OCI-LY1 (cell line): ENCODE measurements around the gene F2.

Experiments used
- H2AFZ ChIP-seq: fragments of 200-600 bp; sonication (generic), shearing (Covaris generic); 2 replicates; pipeline ENCODE4 v1.6.0; 2014; ENCODE audit warnings: antibody characterized with exemption, mild to moderate bottlenecking, low read length
- H3F3A ChIP-seq: fragments of 200-600 bp; sonication (generic), shearing (Covaris generic); 2 replicates; pipeline ENCODE4 v1.6.0; 2014; ENCODE audit warnings: mild to moderate bottlenecking, antibody characterized with exemption, low read length, moderate library complexity; ENCODE audit not compliant: insufficient read depth
- H3K27ac ChIP-seq: fragments of 200-600 bp; sonication (generic); 2 replicates; pipeline ENCODE4 v1.5.1; 2014; ENCODE audit warnings: low read length, mixed run types, mild to moderate bottlenecking, low read depth; ENCODE audit not compliant: poor library complexity, severe bottlenecking
- H3K27me3 ChIP-seq: fragments of 200-600 bp; sonication (generic); 2 replicates; pipeline ENCODE4 v1.6.0; 2014; ENCODE audit warnings: antibody characterized with exemption, mild to moderate bottlenecking, low read length, moderate library complexity; ENCODE audit not compliant: insufficient read depth
- H3K36me3 ChIP-seq: fragments of 200-600 bp; sonication (generic); 2 replicates; pipeline ENCODE4 v1.6.1; 2014; ENCODE audit warnings: mild to moderate bottlenecking, antibody characterized with exemption, low read length, moderate library complexity, mixed read lengths; ENCODE audit not compliant: insufficient read depth
- H3K4me1 ChIP-seq: fragments of 200-600 bp; sonication (generic); 2 replicates; pipeline ENCODE4 v1.5.1; 2014; ENCODE audit warnings: mild to moderate bottlenecking, low read length, moderate library complexity; ENCODE audit not compliant: insufficient read depth, severe bottlenecking
- H3K4me2 ChIP-seq: fragments of 200-600 bp; sonication (generic), shearing (Covaris generic); 2 replicates; pipeline ENCODE4 v1.6.1; 2014; ENCODE audit warnings: low read length
- H3K4me3 ChIP-seq: fragments of 200-600 bp; sonication (generic); 2 replicates; pipeline ENCODE4 v1.5.1; 2014; ENCODE audit warnings: low read length, low read depth, mild to moderate bottlenecking, mixed read lengths; ENCODE audit not compliant: poor library complexity, severe bottlenecking
- H3K79me2 ChIP-seq: fragments of 200-600 bp; shearing (Covaris generic); 2 replicates; pipeline ENCODE4 v1.6.1; 2016; ENCODE audit warnings: mixed run types, low read length, mixed read lengths; ENCODE audit not compliant: insufficient read depth
- H3K9ac ChIP-seq: fragments of 200-600 bp; sonication (generic), shearing (Covaris generic); 2 replicates; pipeline ENCODE4 v1.6.1; 2014; ENCODE audit warnings: mild to moderate bottlenecking, low read length, mixed read lengths
- H3K9me2 ChIP-seq: fragments of 200-600 bp; sonication (generic), shearing (Covaris generic); 2 replicates; pipeline ENCODE4 v1.6.1; 2014; ENCODE audit warnings: low read depth, mild to moderate bottlenecking, low read length, mixed read lengths
- H3K9me3 ChIP-seq: fragments of 200-600 bp; shearing (Covaris generic); 2 replicates; pipeline ENCODE4 v1.6.1; 2014; ENCODE audit warnings: low read length, mixed read lengths
- H4K20me1 ChIP-seq: fragments of 200-600 bp; sonication (generic), shearing (Covaris generic); 2 replicates; pipeline ENCODE4 v1.6.0; 2016; ENCODE audit warnings: mild to moderate bottlenecking, low read length; ENCODE audit not compliant: insufficient read depth
- EZH2 ChIP-seq: fragments of 200-600 bp; sonication (generic), shearing (Covaris generic); IDR thresholded peaks from 2 replicates; pipeline ENCODE4 v1.8.0; 2017; ENCODE audit warnings: borderline replicate concordance, mixed run types, mild to moderate bottlenecking, antibody characterized with exemption, low read length, moderate library complexity, mixed read lengths
- TF ChIP-seq, protein P1 (sequence below): fragments of 200-600 bp; sonication (generic), shearing (Covaris generic); IDR thresholded peaks from 2 replicates; pipeline ENCODE4 v1.5.1; 2017; ENCODE audit warnings: mild to moderate bottlenecking, antibody characterized with exemption, low read length, moderate library complexity, mixed read lengths

F2 gene

GRCh38 chr11:46693597-46694012 is 25.4 kb upstream of the F2 start:
- Histone ChIP-seq H3K9ac (no peak overlapping the region), H3K4me2 (no peak overlapping the region), H3K27ac (no peak overlapping the region), H3F3A (no peaks in the 10 kb centered on the region), H3K9me2 (no peaks in the 10 kb centered on the region), H2AFZ (no peak overlapping the region), H3K36me3 (peaks cover 38% of the 10 kb centered on the region), H4K20me1 (no peaks in the 10 kb centered on the region), H3K9me3 (no peaks in the 10 kb centered on the region), H3K4me1 (no peaks in the 10 kb centered on the region), H3K27me3 (no peaks in the 10 kb centered on the region), H3K4me3 (no peak overlapping the region), H3K79me2 (no peaks in the 10 kb centered on the region)
- TF ChIP-seq EZH2: no peak
- TF ChIP-seq, protein P1, sequence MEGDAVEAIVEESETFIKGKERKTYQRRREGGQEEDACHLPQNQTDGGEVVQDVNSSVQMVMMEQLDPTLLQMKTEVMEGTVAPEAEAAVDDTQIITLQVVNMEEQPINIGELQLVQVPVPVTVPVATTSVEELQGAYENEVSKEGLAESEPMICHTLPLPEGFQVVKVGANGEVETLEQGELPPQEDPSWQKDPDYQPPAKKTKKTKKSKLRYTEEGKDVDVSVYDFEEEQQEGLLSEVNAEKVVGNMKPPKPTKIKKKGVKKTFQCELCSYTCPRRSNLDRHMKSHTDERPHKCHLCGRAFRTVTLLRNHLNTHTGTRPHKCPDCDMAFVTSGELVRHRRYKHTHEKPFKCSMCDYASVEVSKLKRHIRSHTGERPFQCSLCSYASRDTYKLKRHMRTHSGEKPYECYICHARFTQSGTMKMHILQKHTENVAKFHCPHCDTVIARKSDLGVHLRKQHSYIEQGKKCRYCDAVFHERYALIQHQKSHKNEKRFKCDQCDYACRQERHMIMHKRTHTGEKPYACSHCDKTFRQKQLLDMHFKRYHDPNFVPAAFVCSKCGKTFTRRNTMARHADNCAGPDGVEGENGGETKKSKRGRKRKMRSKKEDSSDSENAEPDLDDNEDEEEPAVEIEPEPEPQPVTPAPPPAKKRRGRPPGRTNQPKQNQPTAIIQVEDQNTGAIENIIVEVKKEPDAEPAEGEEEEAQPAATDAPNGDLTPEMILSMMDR: no peak

DNA sequence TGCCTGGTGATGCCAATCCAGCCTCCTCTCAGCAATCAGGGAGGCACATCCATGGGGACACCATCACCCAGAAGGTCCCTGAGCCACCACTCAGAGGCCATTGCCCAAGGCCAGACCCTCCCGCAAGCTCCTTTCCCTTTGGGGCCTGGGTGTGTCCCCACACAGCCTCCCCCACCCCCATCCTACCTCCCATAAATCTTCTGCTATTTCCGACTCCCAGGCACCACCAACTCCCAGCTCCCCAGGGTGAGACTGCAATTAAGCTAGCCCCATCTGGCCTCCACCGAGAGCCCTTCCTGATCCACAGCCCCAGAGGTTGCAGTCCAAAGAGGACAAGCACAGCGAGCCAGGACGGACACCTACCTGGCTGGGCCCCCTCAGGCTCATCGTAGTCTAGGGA is 24.9 kb upstream of the F2 start:
- no peak overlapping the region for H3K27ac ChIP-seq
- H3K4me2 ChIP-seq: no peak overlapping the region

DNA sequence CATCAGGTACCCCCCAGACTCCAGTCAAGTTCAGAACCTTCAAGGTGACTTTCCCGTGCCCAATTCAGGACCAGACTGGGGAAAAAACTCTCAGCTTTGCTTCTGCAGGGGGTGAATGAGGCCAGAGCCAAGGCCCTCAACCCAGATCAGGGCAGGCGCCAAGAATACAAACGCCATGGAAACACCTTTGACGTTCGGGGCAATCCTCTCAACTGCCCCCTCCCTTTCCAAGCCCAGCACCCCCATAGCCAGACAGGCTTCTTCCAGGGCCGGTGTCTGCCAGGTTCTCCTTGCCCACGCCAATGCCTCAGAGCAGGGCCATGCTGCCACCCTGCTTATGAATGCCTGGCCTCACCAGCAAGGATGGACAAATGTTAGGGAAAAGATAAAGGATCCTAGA is 24.4 kb upstream of the F2 start:
- H3K4me1 ChIP-seq: peaks cover 8% of the 10 kb centered on the region
- H3K9me2 ChIP-seq: no peaks in the 10 kb centered on the region
- no peaks in the 10 kb centered on the region for H3K27me3 ChIP-seq
- H3F3A ChIP-seq: no peaks in the 10 kb centered on the region
- H4K20me1 ChIP-seq: no peaks in the 10 kb centered on the region
- no peak overlapping the region for H2AFZ ChIP-seq
- no peak overlapping the region for H3K4me3 ChIP-seq
- H3K9ac ChIP-seq: no peak overlapping the region
- H3K79me2 ChIP-seq: no peaks in the 10 kb centered on the region; the same call in 1 of the 2 replicates
- H3K4me2 ChIP-seq: no peak overlapping the region
- H3K9me3 ChIP-seq: no peaks in the 10 kb centered on the region
- TF ChIP-seq EZH2: no peak
- TF ChIP-seq, protein P1: no peak
- no peak overlapping the region for H3K27ac ChIP-seq
- H3K36me3 ChIP-seq: peaks cover 38% of the 10 kb centered on the region

More for the DNA sequence above, 24.9 kb upstream of the F2 start:
- H4K20me1 ChIP-seq: no peaks in the 10 kb centered on the region
- H3K4me3 ChIP-seq: no peak overlapping the region
- peaks cover 38% of the 10 kb centered on the region for H3K36me3 ChIP-seq
- H3K9me3 ChIP-seq: no peaks in the 10 kb centered on the region
- no peak overlapping the region for H2AFZ ChIP-seq
- no peak overlapping the region for H3K9ac ChIP-seq
- no peaks in the 10 kb centered on the region for H3F3A ChIP-seq
- no peaks in the 10 kb centered on the region for H3K9me2 ChIP-seq
- no peaks in the 10 kb centered on the region; the same call in 1 of the 2 replicates for H3K79me2 ChIP-seq
- H3K4me1 ChIP-seq: peaks cover 3% of the 10 kb centered on the region
- H3K27me3 ChIP-seq: no peaks in the 10 kb centered on the region
- TF ChIP-seq, protein P1: no peak
- TF ChIP-seq EZH2: no peak
